ENCODE results near the gene GNAS-AS1.
A peak's percentile ranks its signal among the peaks of the same experiment; 100 is the strongest.

Gene GNAS-AS1

DNA sequence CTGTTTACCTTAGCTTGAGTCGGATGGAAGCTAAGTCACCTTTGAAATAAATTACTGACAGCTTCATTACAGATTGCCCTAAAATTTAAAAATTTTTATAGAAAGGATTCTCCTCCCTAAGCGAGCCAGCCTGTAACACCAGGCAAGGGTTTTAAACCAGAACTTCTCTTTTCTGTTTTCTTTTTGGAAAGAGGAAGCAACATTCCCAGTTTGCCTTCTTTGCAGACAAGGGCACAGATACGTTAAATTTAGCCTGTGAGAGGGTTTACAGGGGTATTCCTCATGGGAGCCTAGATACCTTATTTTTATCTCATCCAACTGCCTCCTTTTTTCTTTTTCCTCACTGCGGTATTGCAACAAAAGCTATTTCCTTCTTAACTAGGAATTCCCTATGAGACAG is 46.8 kb upstream of the GNAS-AS1 start:
- H3K9ac ChIP-seq: no peak overlapping the region
- H3K4me1 ChIP-seq (ENCODE audit: low read depth, poor library complexity, severe bottlenecking): peaks cover 83% of the 10 kb centered on the region
- no peak overlapping the region for H2AFZ ChIP-seq (ENCODE audit: low read depth)
- H3K27me3 ChIP-seq (ENCODE audit: insufficient read depth, low read depth): no peaks in the 10 kb centered on the region
- H3K36me3 ChIP-seq (ENCODE audit: insufficient read depth): peaks cover 8% of the 10 kb centered on the region; the same call in 1 of the 2 replicates
- no peak overlapping the region for H3K4me3 ChIP-seq (IDR thresholded peaks at IDR 0.05; ENCODE audit: insufficient read depth, low read depth, low read length)
- H3K4me2 ChIP-seq: no peak overlapping the region
- peaks cover 100% of the 10 kb centered on the region for H3K79me2 ChIP-seq (ENCODE audit: insufficient read depth, low read depth)
- H4K20me1 ChIP-seq (ENCODE audit: insufficient read depth): peaks cover 49% of the 10 kb centered on the region
- TF ChIP-seq, protein P1, sequence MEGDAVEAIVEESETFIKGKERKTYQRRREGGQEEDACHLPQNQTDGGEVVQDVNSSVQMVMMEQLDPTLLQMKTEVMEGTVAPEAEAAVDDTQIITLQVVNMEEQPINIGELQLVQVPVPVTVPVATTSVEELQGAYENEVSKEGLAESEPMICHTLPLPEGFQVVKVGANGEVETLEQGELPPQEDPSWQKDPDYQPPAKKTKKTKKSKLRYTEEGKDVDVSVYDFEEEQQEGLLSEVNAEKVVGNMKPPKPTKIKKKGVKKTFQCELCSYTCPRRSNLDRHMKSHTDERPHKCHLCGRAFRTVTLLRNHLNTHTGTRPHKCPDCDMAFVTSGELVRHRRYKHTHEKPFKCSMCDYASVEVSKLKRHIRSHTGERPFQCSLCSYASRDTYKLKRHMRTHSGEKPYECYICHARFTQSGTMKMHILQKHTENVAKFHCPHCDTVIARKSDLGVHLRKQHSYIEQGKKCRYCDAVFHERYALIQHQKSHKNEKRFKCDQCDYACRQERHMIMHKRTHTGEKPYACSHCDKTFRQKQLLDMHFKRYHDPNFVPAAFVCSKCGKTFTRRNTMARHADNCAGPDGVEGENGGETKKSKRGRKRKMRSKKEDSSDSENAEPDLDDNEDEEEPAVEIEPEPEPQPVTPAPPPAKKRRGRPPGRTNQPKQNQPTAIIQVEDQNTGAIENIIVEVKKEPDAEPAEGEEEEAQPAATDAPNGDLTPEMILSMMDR (conservative IDR thresholded peaks at IDR 0.05; ENCODE audit: low read depth, low read length): no peak
- H3K27ac ChIP-seq: no peak overlapping the region

DNA sequence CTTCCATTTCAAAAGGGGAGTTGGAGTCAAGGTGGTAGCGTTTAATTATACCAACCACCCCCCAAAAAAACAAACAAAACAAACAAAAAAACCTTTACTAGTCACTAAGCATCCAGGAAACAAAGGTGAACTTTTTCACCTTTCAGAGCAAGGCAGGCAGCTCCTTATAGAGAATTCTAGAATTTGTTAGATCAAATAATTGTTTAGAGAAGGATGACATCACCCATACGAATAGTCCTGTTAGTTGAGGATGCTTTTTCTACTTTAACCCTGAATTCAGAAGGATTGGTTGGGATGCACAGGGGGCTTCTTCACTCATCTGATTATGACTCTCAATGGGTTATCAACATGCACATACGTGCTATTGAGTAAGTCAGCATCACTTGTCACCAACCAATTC is 46.1 kb upstream of the GNAS-AS1 start:
- Histone ChIP-seq H4K20me1 (ENCODE audit: insufficient read depth) (peaks cover 49% of the 10 kb centered on the region), H3K4me3 (IDR thresholded peaks at IDR 0.05; ENCODE audit: insufficient read depth, low read depth, low read length) (no peak overlapping the region), H3K79me2 (ENCODE audit: insufficient read depth, low read depth) (peaks cover 94% of the 10 kb centered on the region), H3K36me3 (ENCODE audit: insufficient read depth) (peaks cover 8% of the 10 kb centered on the region; the same call in 1 of the 2 replicates), H3K27ac (no peak overlapping the region), H2AFZ (ENCODE audit: low read depth) (no peak overlapping the region), H3K4me2 (no peak overlapping the region), H3K27me3 (ENCODE audit: insufficient read depth, low read depth) (no peaks in the 10 kb centered on the region), H3K4me1 (ENCODE audit: low read depth, poor library complexity, severe bottlenecking) (peaks cover 77% of the 10 kb centered on the region), H3K9ac (no peak overlapping the region)
- TF ChIP-seq, protein P1 (conservative IDR thresholded peaks at IDR 0.05; ENCODE audit: low read depth, low read length): no peak

DNA sequence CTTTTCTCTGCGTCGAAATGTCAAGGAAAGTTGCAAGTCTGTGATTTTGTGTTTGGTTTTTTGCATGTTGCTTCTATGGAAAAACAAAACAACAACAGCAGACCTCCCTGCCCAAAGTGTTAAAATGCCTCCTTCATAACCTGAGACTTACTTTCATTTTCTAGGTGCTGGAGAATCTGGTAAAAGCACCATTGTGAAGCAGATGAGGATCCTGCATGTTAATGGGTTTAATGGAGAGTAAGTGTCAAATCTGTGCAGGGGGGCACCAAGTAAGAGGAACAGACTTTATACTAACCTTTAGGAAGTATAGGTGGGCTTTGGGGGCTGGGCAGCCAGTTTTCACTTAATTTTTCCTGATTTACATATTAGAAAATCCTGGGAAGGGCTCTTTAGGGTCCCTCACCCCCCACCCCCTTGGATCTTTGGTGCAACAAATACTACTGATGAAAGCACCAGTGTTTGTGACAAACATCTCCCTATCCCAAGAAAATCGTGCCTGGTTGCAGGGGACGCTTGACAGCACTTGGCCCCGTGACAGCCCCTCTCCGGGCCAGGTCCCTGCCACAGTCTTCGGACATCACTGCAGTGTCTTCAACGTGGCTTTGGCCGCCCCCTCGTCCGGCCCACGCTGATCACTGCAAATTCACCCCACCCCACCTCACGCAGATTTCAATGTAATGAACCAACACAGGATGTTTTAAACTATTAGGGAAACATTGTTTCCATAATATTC is 44.9 kb upstream of the GNAS-AS1 start:
- H3K79me2 ChIP-seq (ENCODE audit: insufficient read depth, low read depth): peaks cover 83% of the 10 kb centered on the region
- TF ChIP-seq, protein P1 (conservative IDR thresholded peaks at IDR 0.05; ENCODE audit: low read depth, low read length): no peak
- peaks cover 8% of the 10 kb centered on the region; the same call in 1 of the 2 replicates for H3K36me3 ChIP-seq (ENCODE audit: insufficient read depth)
- H3K27me3 ChIP-seq (ENCODE audit: insufficient read depth, low read depth): no peaks in the 10 kb centered on the region
- H4K20me1 ChIP-seq (ENCODE audit: insufficient read depth): peaks cover 49% of the 10 kb centered on the region
- no peak overlapping the region; the same call in 1 of the 2 replicates for H3K27ac ChIP-seq
- H3K4me2 ChIP-seq: peak overlapping the region; percentile 94
- no peak overlapping the region for H2AFZ ChIP-seq (ENCODE audit: low read depth)
- no peak overlapping the region for H3K9ac ChIP-seq
- H3K4me1 ChIP-seq (ENCODE audit: low read depth, poor library complexity, severe bottlenecking): peaks cover 67% of the 10 kb centered on the region
- H3K4me3 ChIP-seq (IDR thresholded peaks at IDR 0.05; ENCODE audit: insufficient read depth, low read depth, low read length): no peak overlapping the region

DNA sequence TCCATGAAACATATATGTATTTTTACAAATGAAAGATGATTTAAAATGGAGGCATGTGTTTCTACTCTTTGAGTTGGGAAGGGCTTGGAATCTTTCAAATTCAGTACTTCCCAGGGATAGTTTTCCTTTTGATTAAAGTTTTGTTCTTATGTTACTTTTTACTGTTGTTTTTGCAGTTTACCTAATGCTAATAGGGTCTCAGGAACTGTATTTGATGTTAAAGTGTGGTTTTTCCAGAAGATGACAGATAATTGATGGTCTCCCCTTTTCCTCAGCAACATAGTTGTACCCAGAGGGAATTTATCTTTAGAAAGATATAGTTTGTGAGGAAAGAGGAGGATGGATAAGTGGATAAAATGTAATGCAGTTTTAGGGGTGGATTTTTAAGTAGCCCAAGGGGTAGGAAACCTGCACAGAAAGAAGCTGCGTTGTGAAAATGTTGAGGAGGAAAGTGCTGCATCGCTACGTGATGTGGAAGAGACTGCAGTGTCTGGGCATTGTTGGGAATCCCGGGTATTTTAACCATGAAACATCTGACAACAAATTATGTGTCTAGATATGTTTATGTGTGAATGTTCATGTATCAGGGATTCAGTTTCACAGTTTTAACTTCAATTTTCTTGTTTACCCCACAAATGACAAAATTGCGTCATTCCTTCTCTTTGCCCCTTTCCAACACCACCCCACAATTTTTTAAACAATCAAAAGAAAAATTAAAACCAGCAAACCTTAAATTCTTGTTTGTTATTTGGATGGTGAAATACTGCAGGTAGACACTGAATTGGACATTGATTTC is 44.1 kb upstream of the GNAS-AS1 start:
- Histone ChIP-seq H2AFZ (ENCODE audit: low read depth) (no peak overlapping the region), H3K4me2 (peak overlapping the region; percentile 94), H3K79me2 (ENCODE audit: insufficient read depth, low read depth) (peaks cover 79% of the 10 kb centered on the region), H4K20me1 (ENCODE audit: insufficient read depth) (peaks cover 45% of the 10 kb centered on the region), H3K9ac (peak overlapping the region; percentile 97; the same call in 1 of the 2 replicates), H3K27ac (peak overlapping the region; percentile 8; the same call in 1 of the 2 replicates), H3K4me3 (IDR thresholded peaks at IDR 0.05; ENCODE audit: insufficient read depth, low read depth, low read length) (no peak overlapping the region), H3K36me3 (ENCODE audit: insufficient read depth) (peaks cover 8% of the 10 kb centered on the region; the same call in 1 of the 2 replicates), H3K27me3 (ENCODE audit: insufficient read depth, low read depth) (no peaks in the 10 kb centered on the region), H3K4me1 (ENCODE audit: low read depth, poor library complexity, severe bottlenecking) (peaks cover 59% of the 10 kb centered on the region)
- TF ChIP-seq, protein P1 (conservative IDR thresholded peaks at IDR 0.05; ENCODE audit: low read depth, low read length): no peak

All from KMS-11 (cell line).